Smooth muscle cell (in vitro differentiated cells): ENCODE results near the gene GFRA4. TPM values are rescaled to one million over a fixed set of nuclear protein-coding genes. Genes with fewer than 3 reads are reported as not detected.

Experiments
- DNase-seq: peaks from one replicate; lab custom pipeline; 2025; ENCODE audit not compliant: unreplicated experiment; lab: John Stamatoyannopoulos, UW
- H2AFZ ChIP-seq: fragments of 200-600 bp; sonication (generic); 2 replicates; pipeline ENCODE4 v1.6.0; 2016; ENCODE audit warnings: antibody characterized with exemption, low read depth, mild to moderate bottlenecking
- H3F3A ChIP-seq: fragments of 200-600 bp; sonication (generic); 2 replicates; pipeline ENCODE4 v1.6.0; 2017; ENCODE audit warnings: antibody characterized with exemption, low read depth
- H3K27ac ChIP-seq: fragments of 200-600 bp; sonication (generic); 2 replicates; pipeline ENCODE4 v1.5.1; 2016; ENCODE audit warnings: low read depth, mild to moderate bottlenecking
- H3K27me3 ChIP-seq: fragments of 200-600 bp; sonication (generic); 2 replicates; pipeline ENCODE4 v1.6.1; 2016; ENCODE audit warnings: low read depth, mild to moderate bottlenecking
- H3K36me3 ChIP-seq: fragments of 200-600 bp; sonication (generic); 2 replicates; pipeline ENCODE4 v1.5.1; 2016; ENCODE audit warnings: low read depth
- H3K4me1 ChIP-seq: fragments of 200-600 bp; sonication (generic); 2 replicates; pipeline ENCODE4 v1.5.1; 2016; ENCODE audit warnings: low read depth
- H3K4me2 ChIP-seq: fragments of 200-600 bp; sonication (generic); 2 replicates; pipeline ENCODE4 v1.6.0; 2016; ENCODE audit warnings: mild to moderate bottlenecking
- H3K4me3 ChIP-seq: fragments of 200-600 bp; sonication (generic); 2 replicates; pipeline ENCODE4 v1.5.1; 2016; ENCODE audit warnings: mild to moderate bottlenecking
- H3K79me2 ChIP-seq: fragments of 200-600 bp; sonication (generic); 2 replicates; pipeline ENCODE4 v1.6.0; 2016; ENCODE audit warnings: low read depth, mild to moderate bottlenecking
- H3K9ac ChIP-seq: fragments of 200-600 bp; sonication (generic); 2 replicates; pipeline ENCODE4 v1.6.0; 2016; ENCODE audit warnings: low read depth
- H3K9me3 ChIP-seq: fragments of 200-600 bp; sonication (generic); replicated peaks from 2 replicates; pipeline ENCODE4 v1.5.1; 2016; ENCODE audit warnings: low read depth
- H4K20me1 ChIP-seq: fragments of 200-600 bp; sonication (generic); 2 replicates; pipeline ENCODE4 v1.6.0; 2016; ENCODE audit warnings: low read depth
- CTCF ChIP-seq: fragments of 200-600 bp; sonication (generic); IDR thresholded peaks from 2 replicates; pipeline ENCODE4 v1.5.1; 2017; ENCODE audit warnings: borderline replicate concordance, mild to moderate bottlenecking, antibody characterized with exemption; ENCODE audit not compliant: insufficient read depth, poor library complexity, severe bottlenecking
- WGBS: methylation state at CpG from one replicate; pipeline ENCODE4 v1.1.7; 2016; ENCODE audit warnings: low lambda C conversion rate; 5-methylcytosine and 5-hydroxymethylcytosine counted together
- polyA plus RNA-seq: library from polyadenylated mRNA; unstranded; fragments of >200 nt; fragmentation: Nextera tagmentation; extraction: Ambion mirVana; gene quantifications from 2 replicates; pipeline ENCODE4 v1.2.1, GENCODE V29; 2016
- total RNA-seq: library from RNA; depleted of rRNA; stranded (reverse); fragments of >200 nt; gene quantifications from 2 replicates; pipeline ENCODE4 v1.2.3, GENCODE V29; 2014

The GFRA4 gene
- total and polyA plus RNA-seq, 2 experiments from 2014 or later: not detected

- H3K27me3 ChIP-seq: peaks cover 4% of the 10 kb centered on the region
- H4K20me1 ChIP-seq: no peaks in the 10 kb centered on the region
- H3K27ac ChIP-seq: no peak overlapping the region
- DNase-seq: no peak
- no peak overlapping the region for H2AFZ ChIP-seq
- H3K79me2 ChIP-seq: no peaks in the 10 kb centered on the region
- no peak overlapping the region for H3K4me2 ChIP-seq
- TF ChIP-seq CTCF: no peak
- no peaks in the 10 kb centered on the region for H3K9me3 ChIP-seq
- no peak overlapping the region for H3K9ac ChIP-seq
- no peak overlapping the region for H3K4me3 ChIP-seq
- no peaks in the 10 kb centered on the region for H3K36me3 ChIP-seq
- H3K4me1 ChIP-seq: peaks cover 8% of the 10 kb centered on the region
- WGBS: 91% methylated on average over 2 of the region's 2 CpGs
- no peaks in the 10 kb centered on the region for H3F3A ChIP-seq
Observed at GRCh38 chr20:3678198-3678597, 15.0 kb upstream of the GFRA4 start.

GRCh38 chr20:3677733-3678132 is 14.5 kb upstream of the GFRA4 start:
- 79% methylated on average over 4 of the region's 8 CpGs for WGBS
- DNase-seq: no peak
- Histone ChIP-seq H3K4me3 (no peak overlapping the region), H3K4me2 (no peak overlapping the region), H3K4me1 (peaks cover 8% of the 10 kb centered on the region), H3K9me3 (no peaks in the 10 kb centered on the region), H3F3A (no peaks in the 10 kb centered on the region), H3K27me3 (peaks cover 9% of the 10 kb centered on the region), H3K9ac (no peak overlapping the region), H4K20me1 (no peaks in the 10 kb centered on the region), H3K36me3 (no peaks in the 10 kb centered on the region), H3K27ac (no peak overlapping the region), H3K79me2 (no peaks in the 10 kb centered on the region), H2AFZ (no peak overlapping the region)
- TF ChIP-seq CTCF: no peak

GRCh38 chr20:3674995-3675900 is 12.0 kb upstream of the GFRA4 start:
- Histone ChIP-seq H3K9ac (no peak overlapping the region), H3K27ac (no peak overlapping the region), H2AFZ (no peak overlapping the region), H4K20me1 (no peaks in the 10 kb centered on the region), H3K4me2 (no peak overlapping the region), H3K4me1 (peaks cover 2% of the 10 kb centered on the region), H3K36me3 (no peaks in the 10 kb centered on the region), H3K4me3 (no peak overlapping the region), H3K79me2 (no peaks in the 10 kb centered on the region), H3F3A (no peaks in the 10 kb centered on the region), H3K9me3 (no peaks in the 10 kb centered on the region), H3K27me3 (peaks cover 13% of the 10 kb centered on the region)
- no peak for DNase-seq
- no peak for TF ChIP-seq CTCF
- WGBS: 83% methylated on average over 13 of the region's 13 CpGs
